ENCODE measurements around the gene F2RL2.

F2RL2 gene

GRCh38 chr5:76622076-76622475 is 1.1 kb downstream of the F2RL2 start:
- DNase-seq (ENCODE audit: insufficient read length, low spot score) (no peak), FAIRE-seq (no peak)
- no peak for TF ChIP-seq CTCF (IDR thresholded peaks at IDR 0.05; ENCODE audit: insufficient read depth, missing control alignments)

- FAIRE-seq (no peak), DNase-seq (ENCODE audit: insufficient read length, low spot score) (no peak)
- TF ChIP-seq CTCF (IDR thresholded peaks at IDR 0.05; ENCODE audit: insufficient read depth, missing control alignments), result no peak
Measured at GRCh38 chr5:76620166-76620565, 3.0 kb downstream of the F2RL2 start.

- no peak for DNase-seq (ENCODE audit: insufficient read length, low spot score)
- TF ChIP-seq CTCF (IDR thresholded peaks at IDR 0.05; ENCODE audit: insufficient read depth, missing control alignments), result no peak
- FAIRE-seq, result no peak
Measured at GRCh38 chr5:76617675-76618074, 5.5 kb downstream of the F2RL2 start.

GRCh38 chr5:76617229-76617628 is 6.0 kb downstream of the F2RL2 start:
- no peak for DNase-seq (ENCODE audit: insufficient read length, low spot score)
- no peak for TF ChIP-seq CTCF (IDR thresholded peaks at IDR 0.05; ENCODE audit: insufficient read depth, missing control alignments)
- FAIRE-seq, result no peak

GRCh38 chr5:76616206-76616605 is 7.0 kb downstream of the F2RL2 start:
- no peak for TF ChIP-seq CTCF (IDR thresholded peaks at IDR 0.05; ENCODE audit: insufficient read depth, missing control alignments)
- FAIRE-seq (no peak), DNase-seq (ENCODE audit: insufficient read length, low spot score) (no peak)

GRCh38 chr5:76615759-76616158 is 7.4 kb downstream of the F2RL2 start:
- TF ChIP-seq CTCF (IDR thresholded peaks at IDR 0.05; ENCODE audit: insufficient read depth, missing control alignments), result no peak
- no peak for DNase-seq (ENCODE audit: insufficient read length, low spot score)
- no peak for FAIRE-seq

GRCh38 chr5:76612942-76613341 is 10.3 kb downstream of the F2RL2 start:
- DNase-seq (ENCODE audit: insufficient read length, low spot score) (no peak), FAIRE-seq (no peak)
- TF ChIP-seq CTCF (IDR thresholded peaks at IDR 0.05; ENCODE audit: insufficient read depth, missing control alignments), result no peak

Measured in D721Med (cell line).